ENCODE measurements around the gene BHLHE23.

The BHLHE23 gene

GRCh38 chr20:63021356-63022321, 14.9 kb upstream of the BHLHE23 start:
- DNase-seq (ENCODE audit: insufficient read length, low spot score) = no peak
- no peak for TF ChIP-seq PAX5 (IDR thresholded peaks at IDR 0.05; ENCODE audit: insufficient read depth, low read length, severe bottlenecking)
- no peak for TF ChIP-seq POLR2A (IDR thresholded peaks at IDR 0.05; ENCODE audit: low read depth, low read length)
- no peak for TF ChIP-seq POU2F2 (IDR thresholded peaks at IDR 0.05; ENCODE audit: low read depth, low read length)
- no peak for TF ChIP-seq POLR2AphosphoS5 (IDR thresholded peaks at IDR 0.05; ENCODE audit: low read depth, low read length)
- TF ChIP-seq SPI1 (IDR thresholded peaks at IDR 0.05; ENCODE audit: low read depth, low read length) = no peak
- no peak for TF ChIP-seq TAF1 (IDR thresholded peaks at IDR 0.05; ENCODE audit: low read depth, low read length)
- no peak for FAIRE-seq

GRCh38 chr20:63020681-63021080, 13.9 kb upstream of the BHLHE23 start:
- TF ChIP-seq POU2F2 (IDR thresholded peaks at IDR 0.05; ENCODE audit: low read depth, low read length) (no peak), TAF1 (IDR thresholded peaks at IDR 0.05; ENCODE audit: low read depth, low read length) (no peak), SPI1 (IDR thresholded peaks at IDR 0.05; ENCODE audit: low read depth, low read length) (no peak), POLR2AphosphoS5 (IDR thresholded peaks at IDR 0.05; ENCODE audit: low read depth, low read length) (no peak), PAX5 (IDR thresholded peaks at IDR 0.05; ENCODE audit: insufficient read depth, low read length, severe bottlenecking) (no peak), POLR2A (IDR thresholded peaks at IDR 0.05; ENCODE audit: low read depth, low read length) (no peak)
- no peak for FAIRE-seq
- DNase-seq (ENCODE audit: insufficient read length, low spot score) = no peak

DNA sequence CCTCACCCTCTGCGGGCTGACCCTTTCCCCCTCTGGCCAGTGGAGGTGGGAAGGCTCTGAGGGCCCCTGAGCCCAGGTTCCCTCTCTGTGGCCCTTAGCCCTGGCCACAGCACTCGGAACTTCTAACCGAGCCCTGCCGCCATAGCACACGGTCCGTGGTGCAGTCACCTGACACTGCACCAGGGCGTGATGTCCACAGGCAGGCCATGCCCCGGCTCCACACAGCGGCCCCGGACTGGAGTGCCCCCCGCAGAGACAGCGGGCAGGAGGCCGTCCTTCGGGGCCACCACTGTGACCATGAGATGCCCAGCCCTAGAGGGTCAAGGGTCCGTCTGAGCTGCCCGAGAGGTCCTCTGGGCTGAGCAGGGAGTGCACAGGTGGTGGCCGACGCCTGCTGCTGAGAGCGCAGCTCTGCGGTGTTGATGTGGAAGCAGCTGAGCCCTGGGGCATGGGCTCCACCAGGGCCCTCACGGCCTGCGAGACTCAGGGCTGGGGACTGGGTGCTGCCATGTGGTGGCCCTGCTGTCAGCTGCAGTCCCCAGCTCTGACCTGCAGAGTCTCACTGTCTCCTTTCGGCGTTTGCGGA, 11.2 kb upstream of the BHLHE23 start:
- FAIRE-seq (no peak), DNase-seq (ENCODE audit: insufficient read length, low spot score) (no peak)
- TF ChIP-seq POLR2A (IDR thresholded peaks at IDR 0.05; ENCODE audit: low read depth, low read length) (no peak), POU2F2 (IDR thresholded peaks at IDR 0.05; ENCODE audit: low read depth, low read length) (no peak), TAF1 (IDR thresholded peaks at IDR 0.05; ENCODE audit: low read depth, low read length) (no peak), SPI1 (IDR thresholded peaks at IDR 0.05; ENCODE audit: low read depth, low read length) (no peak), PAX5 (IDR thresholded peaks at IDR 0.05; ENCODE audit: insufficient read depth, low read length, severe bottlenecking) (no peak)

GRCh38 chr20:63017076-63017825, 10.5 kb upstream of the BHLHE23 start:
- TF ChIP-seq TAF1 (IDR thresholded peaks at IDR 0.05; ENCODE audit: low read depth, low read length) = no peak
- TF ChIP-seq POLR2AphosphoS5 (IDR thresholded peaks at IDR 0.05; ENCODE audit: low read depth, low read length) = no peak
- no peak for TF ChIP-seq POU2F2 (IDR thresholded peaks at IDR 0.05; ENCODE audit: low read depth, low read length)
- TF ChIP-seq PAX5 (IDR thresholded peaks at IDR 0.05; ENCODE audit: insufficient read depth, low read length, severe bottlenecking) = no peak
- no peak for TF ChIP-seq SPI1 (IDR thresholded peaks at IDR 0.05; ENCODE audit: low read depth, low read length)
- TF ChIP-seq POLR2A (IDR thresholded peaks at IDR 0.05; ENCODE audit: low read depth, low read length) = no peak
- FAIRE-seq = no peak

GRCh38 chr20:63016514-63017075, 9.8 kb upstream of the BHLHE23 start:
- TF ChIP-seq POLR2AphosphoS5 (IDR thresholded peaks at IDR 0.05; ENCODE audit: low read depth, low read length) = no peak
- no peak for TF ChIP-seq POU2F2 (IDR thresholded peaks at IDR 0.05; ENCODE audit: low read depth, low read length)
- no peak for TF ChIP-seq POLR2A (IDR thresholded peaks at IDR 0.05; ENCODE audit: low read depth, low read length)
- no peak for TF ChIP-seq PAX5 (IDR thresholded peaks at IDR 0.05; ENCODE audit: insufficient read depth, low read length, severe bottlenecking)
- no peak for TF ChIP-seq SPI1 (IDR thresholded peaks at IDR 0.05; ENCODE audit: low read depth, low read length)
- TF ChIP-seq TAF1 (IDR thresholded peaks at IDR 0.05; ENCODE audit: low read depth, low read length) = no peak
- DNase-seq (ENCODE audit: insufficient read length, low spot score) (no peak), FAIRE-seq (no peak)

More at GRCh38 chr20:63017076-63017825, 10.5 kb upstream of the BHLHE23 start:
- DNase-seq (ENCODE audit: insufficient read length, low spot score) = no peak

DNA sequence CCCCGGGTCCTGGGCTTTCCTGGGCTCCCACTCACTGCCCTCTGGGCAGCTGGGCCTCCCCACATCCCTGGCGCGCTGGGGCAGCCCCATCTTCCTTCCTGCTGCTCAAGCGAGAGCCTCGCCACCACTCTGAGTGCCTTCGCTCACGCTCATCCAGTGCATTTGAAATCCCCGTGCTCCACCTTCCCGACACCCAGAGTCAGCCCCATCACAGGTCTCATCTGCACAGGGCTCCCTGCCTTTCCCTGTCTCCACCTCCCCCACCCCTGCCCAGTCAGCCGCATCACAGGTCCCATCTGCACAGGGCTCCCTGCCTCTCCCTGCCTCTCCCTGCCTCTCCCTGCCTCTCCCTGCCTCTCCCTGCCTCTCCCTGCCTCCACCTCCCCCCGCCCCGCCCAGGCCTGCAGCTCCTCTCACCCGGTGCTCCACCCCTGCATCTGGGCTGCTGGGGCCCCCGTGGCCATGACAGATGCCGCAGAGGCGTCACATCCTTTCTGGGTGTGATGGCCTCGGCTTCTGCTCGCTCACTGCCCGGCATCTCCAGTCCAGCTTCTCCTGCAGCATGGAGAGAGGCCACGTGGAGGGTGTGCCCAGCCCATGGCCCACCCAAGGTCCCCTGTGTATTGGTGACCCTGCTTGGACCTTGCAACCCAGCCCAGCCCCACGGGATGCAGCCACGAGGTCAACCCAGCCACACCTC, 9.0 kb upstream of the BHLHE23 start:
- FAIRE-seq = no peak
- no peak for TF ChIP-seq POLR2A (IDR thresholded peaks at IDR 0.05; ENCODE audit: low read depth, low read length)
- no peak for TF ChIP-seq PAX5 (IDR thresholded peaks at IDR 0.05; ENCODE audit: insufficient read depth, low read length, severe bottlenecking)
- TF ChIP-seq POU2F2 (IDR thresholded peaks at IDR 0.05; ENCODE audit: low read depth, low read length) = no peak
- no peak for TF ChIP-seq POLR2AphosphoS5 (IDR thresholded peaks at IDR 0.05; ENCODE audit: low read depth, low read length)
- no peak for DNase-seq (ENCODE audit: insufficient read length, low spot score)

GRCh38 chr20:63015147-63015661, 8.4 kb upstream of the BHLHE23 start:
- DNase-seq (ENCODE audit: insufficient read length, low spot score) (no peak), FAIRE-seq (no peak)
- TF ChIP-seq POU2F2 (IDR thresholded peaks at IDR 0.05; ENCODE audit: low read depth, low read length) = no peak
- TF ChIP-seq PAX5 (IDR thresholded peaks at IDR 0.05; ENCODE audit: insufficient read depth, low read length, severe bottlenecking) = no peak
- TF ChIP-seq POLR2A (IDR thresholded peaks at IDR 0.05; ENCODE audit: low read depth, low read length) = no peak
- TF ChIP-seq TAF1 (IDR thresholded peaks at IDR 0.05; ENCODE audit: low read depth, low read length) = no peak
- no peak for TF ChIP-seq POLR2AphosphoS5 (IDR thresholded peaks at IDR 0.05; ENCODE audit: low read depth, low read length)
- no peak for TF ChIP-seq SPI1 (IDR thresholded peaks at IDR 0.05; ENCODE audit: low read depth, low read length)

GRCh38 chr20:63014710-63015109, 7.9 kb upstream of the BHLHE23 start:
- TF ChIP-seq POU2F2 (IDR thresholded peaks at IDR 0.05; ENCODE audit: low read depth, low read length) (no peak), POLR2AphosphoS5 (IDR thresholded peaks at IDR 0.05; ENCODE audit: low read depth, low read length) (no peak), PAX5 (IDR thresholded peaks at IDR 0.05; ENCODE audit: insufficient read depth, low read length, severe bottlenecking) (no peak), POLR2A (IDR thresholded peaks at IDR 0.05; ENCODE audit: low read depth, low read length) (no peak), TAF1 (IDR thresholded peaks at IDR 0.05; ENCODE audit: low read depth, low read length) (no peak), SPI1 (IDR thresholded peaks at IDR 0.05; ENCODE audit: low read depth, low read length) (no peak)
- DNase-seq (ENCODE audit: insufficient read length, low spot score) (no peak), FAIRE-seq (no peak)
